Measurements from ENCODE around the gene CCDC92.

The CCDC92 gene

GRCh38 chr12:124000111-124000510 is 27.5 kb upstream of the CCDC92 start:
- Histone ChIP-seq H3K27me3 (no peaks in the 10 kb centered on the region), H3K9me3 (no peaks in the 10 kb centered on the region), H3K27ac (no peak overlapping the region), H3K4me1 (no peaks in the 10 kb centered on the region), H3K36me3 (peaks cover 8 to 52% (median 22%) of the 10 kb centered on the region in 3 donors), H3K4me3 (no peak overlapping the region)
- TF ChIP-seq CTCF (IDR thresholded peaks at IDR 0.05) = no peak
- intact Hi-C loops (cut with DNase I; ENCODE audit: low total_unique reads) = no loop called here
- no peak for DNase-seq

- no peaks in the 10 kb centered on the region for H3K27me3 ChIP-seq
- no peak for DNase-seq
- no peak overlapping the region for H3K4me3 ChIP-seq
- no peak overlapping the region for H3K27ac ChIP-seq
- intact Hi-C loops (cut with DNase I; ENCODE audit: low total_unique reads) = no loop called here
- H3K36me3 ChIP-seq = peaks cover 8 to 42% (median 22%) of the 10 kb centered on the region in 3 donors
- no peaks in the 10 kb centered on the region for H3K9me3 ChIP-seq
- no peaks in the 10 kb centered on the region for H3K4me1 ChIP-seq
- TF ChIP-seq CTCF (IDR thresholded peaks at IDR 0.05) = no peak
Observed at GRCh38 chr12:123998991-123999359, 26.3 kb upstream of the CCDC92 start.

- DNase-seq = no peak
- H3K36me3 ChIP-seq = peaks cover 8 to 42% (median 22%) of the 10 kb centered on the region in 3 donors
- no peaks in the 10 kb centered on the region for H3K27me3 ChIP-seq
- no peaks in the 10 kb centered on the region for H3K4me1 ChIP-seq
- H3K4me3 ChIP-seq = no peak overlapping the region
- intact Hi-C loops (cut with DNase I; ENCODE audit: low total_unique reads) = no loop called here
- no peaks in the 10 kb centered on the region for H3K9me3 ChIP-seq
- H3K27ac ChIP-seq = no peak overlapping the region
- no peak for TF ChIP-seq CTCF (IDR thresholded peaks at IDR 0.05)
Observed at GRCh38 chr12:123998344-123998990, 25.8 kb upstream of the CCDC92 start.

- Histone ChIP-seq H3K4me3 (no peak overlapping the region), H3K9me3 (no peaks in the 10 kb centered on the region), H3K27me3 (no peaks in the 10 kb centered on the region), H3K36me3 (peaks cover 8 to 42% (median 23%) of the 10 kb centered on the region in 3 donors), H3K27ac (no peak overlapping the region), H3K4me1 (no peaks in the 10 kb centered on the region)
- intact Hi-C loops (cut with DNase I; ENCODE audit: low total_unique reads) = no loop called here
- DNase-seq = no peak
- TF ChIP-seq CTCF (IDR thresholded peaks at IDR 0.05) = no peak
Observed at GRCh38 chr12:123997908-123998307, 25.3 kb upstream of the CCDC92 start.

GRCh38 chr12:123997033-123997822 is 24.6 kb upstream of the CCDC92 start:
- Histone ChIP-seq H3K27ac (no peak overlapping the region), H3K9me3 (no peaks in the 10 kb centered on the region), H3K4me3 (no peak overlapping the region), H3K4me1 (no peaks in the 10 kb centered on the region), H3K36me3 (peaks cover 8 to 39% (median 29%) of the 10 kb centered on the region in 3 donors), H3K27me3 (no peaks in the 10 kb centered on the region)
- TF ChIP-seq CTCF (IDR thresholded peaks at IDR 0.05) = no peak
- intact Hi-C loops (cut with DNase I; ENCODE audit: low total_unique reads) = no loop called here
- no peak for DNase-seq
